Type B pancreatic cell (in vitro differentiated cells): ENCODE results near the gene ROR1. TPM values are rescaled to one million over a fixed set of nuclear protein-coding genes. Genes with fewer than 3 reads are reported as not detected.

Source experiments
- DNase-seq: peaks from one replicate; pipeline ENCODE4 v3.0.0; 2021; ENCODE audit warnings: mixed read lengths; ENCODE audit not compliant: unreplicated experiment; ENCODE audit errors: extremely low spot score
- H3K27ac Mint-ChIP-seq: 2 replicates; pipeline ENCODE4 v1.8.0; 2021; ENCODE audit warnings: mild to moderate bottlenecking, mixed read lengths
- H3K27me3 Mint-ChIP-seq: 2 replicates; pipeline ENCODE4 v1.8.0; 2021; ENCODE audit warnings: mixed read lengths
- H3K36me3 Mint-ChIP-seq: 2 replicates; pipeline ENCODE4 v1.8.0; 2021; ENCODE audit warnings: mixed read lengths
- H3K4me1 Mint-ChIP-seq: one replicate; pipeline ENCODE4 v1.8.0; 2021; ENCODE audit warnings: mixed read lengths; ENCODE audit not compliant: unreplicated experiment
- H3K4me3 Mint-ChIP-seq: 2 replicates; pipeline ENCODE4 v1.8.0; 2021; ENCODE audit warnings: mild to moderate bottlenecking, mixed read lengths
- H3K9me3 Mint-ChIP-seq: 2 replicates; pipeline ENCODE4 v1.8.0; 2021; ENCODE audit warnings: mixed read lengths
- total RNA-seq: library from RNA; stranded (reverse); gene quantifications from 2 replicates; pipeline ENCODE4 v1.2.1, GENCODE V29; 2021; ENCODE audit warnings: low replicate concordance
- TF ChIP-seq, protein P1 (sequence below): fragments of 200-600 bp; sonication (generic); conservative IDR thresholded peaks from 2 replicates; pipeline ENCODE4 v1.5.0; 2021; ENCODE audit warnings: antibody characterized with exemption, mild to moderate bottlenecking

The ROR1 gene
- total RNA-seq, 1 donor from 2014 or later, result 32.0 TPM

DNA sequence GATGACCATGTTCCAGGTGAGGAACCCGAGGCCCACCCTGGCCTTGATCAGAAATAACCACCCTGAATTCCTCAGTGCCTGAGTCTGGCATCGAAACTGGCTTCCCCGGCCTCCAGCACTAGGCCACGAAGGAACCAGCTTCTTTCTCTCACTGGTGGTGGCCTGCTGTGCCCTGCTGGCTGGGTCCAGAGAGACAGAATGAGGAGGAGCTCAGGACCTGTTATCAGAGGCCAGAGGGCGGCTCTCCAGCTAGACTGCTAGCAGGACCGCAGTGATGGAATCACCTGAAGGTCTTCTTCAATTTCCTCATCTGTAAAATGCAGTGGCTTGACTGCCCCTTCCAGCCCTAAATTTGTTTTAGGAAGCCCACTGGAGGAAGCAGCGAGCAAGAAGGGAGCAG, 20.5 kb downstream of the ROR1 start:
- Mint-ChIP-seq H3K27ac (peak overlapping the region; percentile 30), H3K4me3 (no peak overlapping the region)

DNA sequence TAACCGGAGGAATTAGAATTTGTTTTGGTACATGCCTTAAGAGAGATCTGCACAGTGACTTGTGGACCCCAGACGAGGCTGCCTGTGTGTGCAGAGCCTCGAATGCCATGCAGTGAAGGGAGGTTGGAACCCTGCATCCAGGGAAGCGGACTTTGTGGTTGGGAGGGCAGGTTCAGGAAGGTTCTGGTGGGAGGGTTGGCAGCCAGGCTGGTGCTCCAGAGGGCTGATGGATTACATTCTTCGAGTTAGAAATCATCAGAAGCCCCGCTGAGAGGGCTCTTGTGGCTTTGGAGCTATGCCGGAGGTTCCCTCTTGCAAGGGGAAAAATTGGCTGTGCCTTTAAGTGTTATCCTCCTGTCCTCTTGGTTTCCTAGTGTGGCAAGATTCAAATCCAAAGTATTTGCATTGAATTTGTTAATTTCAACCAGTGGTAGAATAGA, 21.1 kb downstream of the ROR1 start:
- peaks cover 10% of the 10 kb centered on the region for H3K36me3 Mint-ChIP-seq
- TF ChIP-seq, protein P1, sequence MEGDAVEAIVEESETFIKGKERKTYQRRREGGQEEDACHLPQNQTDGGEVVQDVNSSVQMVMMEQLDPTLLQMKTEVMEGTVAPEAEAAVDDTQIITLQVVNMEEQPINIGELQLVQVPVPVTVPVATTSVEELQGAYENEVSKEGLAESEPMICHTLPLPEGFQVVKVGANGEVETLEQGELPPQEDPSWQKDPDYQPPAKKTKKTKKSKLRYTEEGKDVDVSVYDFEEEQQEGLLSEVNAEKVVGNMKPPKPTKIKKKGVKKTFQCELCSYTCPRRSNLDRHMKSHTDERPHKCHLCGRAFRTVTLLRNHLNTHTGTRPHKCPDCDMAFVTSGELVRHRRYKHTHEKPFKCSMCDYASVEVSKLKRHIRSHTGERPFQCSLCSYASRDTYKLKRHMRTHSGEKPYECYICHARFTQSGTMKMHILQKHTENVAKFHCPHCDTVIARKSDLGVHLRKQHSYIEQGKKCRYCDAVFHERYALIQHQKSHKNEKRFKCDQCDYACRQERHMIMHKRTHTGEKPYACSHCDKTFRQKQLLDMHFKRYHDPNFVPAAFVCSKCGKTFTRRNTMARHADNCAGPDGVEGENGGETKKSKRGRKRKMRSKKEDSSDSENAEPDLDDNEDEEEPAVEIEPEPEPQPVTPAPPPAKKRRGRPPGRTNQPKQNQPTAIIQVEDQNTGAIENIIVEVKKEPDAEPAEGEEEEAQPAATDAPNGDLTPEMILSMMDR, result no peak
- peak overlapping the region; percentile 53 for H3K27ac Mint-ChIP-seq
- H3K4me3 Mint-ChIP-seq, result no peak overlapping the region
- peaks cover 3% of the 10 kb centered on the region for H3K27me3 Mint-ChIP-seq
- peaks cover 50% of the 10 kb centered on the region for H3K4me1 Mint-ChIP-seq
- DNase-seq, result no peak
- no peaks in the 10 kb centered on the region for H3K9me3 Mint-ChIP-seq

More for the DNA sequence above, 20.5 kb downstream of the ROR1 start:
- Mint-ChIP-seq H3K27me3 (peaks cover 3% of the 10 kb centered on the region), H3K4me1 (peaks cover 44% of the 10 kb centered on the region), H3K36me3 (peaks cover 10% of the 10 kb centered on the region), H3K9me3 (no peaks in the 10 kb centered on the region)
- TF ChIP-seq, protein P1, result no peak
- no peak for DNase-seq

DNA sequence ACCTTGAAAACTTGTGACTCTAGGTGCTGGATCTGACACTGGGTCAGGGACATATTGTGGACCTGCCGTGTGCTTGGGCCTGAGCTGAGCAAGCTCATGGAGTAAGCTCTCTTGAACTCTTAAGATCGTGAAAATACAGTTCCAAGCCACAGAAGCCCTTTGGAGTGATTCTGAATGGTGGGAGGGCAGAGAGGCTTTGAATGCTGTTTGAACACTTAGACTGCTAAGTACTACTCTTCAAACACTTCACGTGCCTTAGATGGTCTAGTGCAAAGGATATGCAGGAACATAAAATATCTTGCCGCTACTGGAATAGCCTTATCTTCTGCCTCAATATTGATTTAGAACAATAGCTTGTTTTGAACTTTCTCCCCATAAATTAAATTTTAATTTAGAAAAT, 21.6 kb downstream of the ROR1 start:
- Mint-ChIP-seq H3K27ac (peak overlapping the region; percentile 53), H3K36me3 (peaks cover 10% of the 10 kb centered on the region), H3K4me1 (peaks cover 49% of the 10 kb centered on the region), H3K4me3 (no peak overlapping the region), H3K9me3 (no peaks in the 10 kb centered on the region), H3K27me3 (peaks cover 3% of the 10 kb centered on the region)
- TF ChIP-seq, protein P1, result no peak
- no peak for DNase-seq

DNA sequence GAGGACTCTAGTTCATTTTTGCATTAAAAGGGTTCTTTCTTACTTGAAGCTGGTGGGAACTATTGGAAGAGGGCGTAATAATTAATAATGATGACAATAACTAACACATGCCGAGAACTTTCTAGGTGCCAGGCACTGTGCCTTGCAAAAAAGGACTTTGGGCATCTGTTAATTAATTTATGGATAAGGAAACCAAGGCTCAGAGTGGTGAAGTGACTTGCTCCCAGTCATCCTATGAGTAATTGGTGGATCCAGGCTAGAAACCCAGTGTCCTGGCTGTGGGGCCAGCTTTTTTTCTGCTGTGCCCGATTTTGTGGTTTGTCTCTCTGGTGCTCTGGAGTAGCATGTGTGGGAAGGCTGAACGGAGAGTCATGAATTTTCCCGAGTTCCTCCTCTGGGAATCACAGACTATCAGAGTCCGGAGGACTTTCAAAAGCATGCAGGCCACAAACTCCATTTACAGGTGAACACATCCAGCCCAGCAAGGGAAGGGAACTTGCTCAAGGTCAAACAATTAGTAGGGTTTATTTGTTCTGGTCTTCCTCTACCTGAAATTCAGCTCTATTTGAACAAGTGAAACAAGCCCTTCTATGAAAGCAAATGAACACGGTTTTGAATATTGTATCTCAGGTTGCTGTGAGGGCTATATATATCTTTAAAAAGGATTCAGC, 23.4 kb downstream of the ROR1 start:
- peaks cover 40% of the 10 kb centered on the region for H3K4me1 Mint-ChIP-seq
- DNase-seq, result no peak
- H3K27me3 Mint-ChIP-seq, result no peaks in the 10 kb centered on the region
- H3K9me3 Mint-ChIP-seq, result no peaks in the 10 kb centered on the region
- no peak overlapping the region for H3K27ac Mint-ChIP-seq
- H3K4me3 Mint-ChIP-seq, result no peak overlapping the region
- TF ChIP-seq, protein P1, result no peak
- H3K36me3 Mint-ChIP-seq, result no peaks in the 10 kb centered on the region

DNA sequence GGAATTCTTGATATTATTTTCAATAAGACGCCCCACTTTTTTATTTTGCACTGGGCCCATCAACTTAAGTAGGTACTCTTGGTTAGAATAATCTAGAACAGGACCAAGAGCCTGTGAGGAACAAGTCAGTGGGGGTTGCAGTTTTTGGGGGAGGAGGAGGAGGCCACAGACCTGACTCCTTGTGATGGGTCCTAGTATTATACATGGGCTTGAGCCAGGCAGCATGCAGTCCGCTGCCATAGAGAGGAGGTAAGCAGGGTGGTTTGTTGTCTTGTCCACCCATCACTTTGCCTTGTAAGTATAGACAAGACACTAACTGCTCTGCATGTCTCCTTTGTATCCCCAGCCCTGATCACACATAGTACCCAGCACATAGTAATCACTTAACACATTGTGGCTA, 24.5 kb downstream of the ROR1 start:
- Mint-ChIP-seq H3K36me3 (no peaks in the 10 kb centered on the region), H3K4me1 (peaks cover 31% of the 10 kb centered on the region), H3K4me3 (no peak overlapping the region)

More for the DNA sequence above, 24.5 kb downstream of the ROR1 start:
- no peak overlapping the region for H3K27ac Mint-ChIP-seq
- TF ChIP-seq, protein P1, result no peak
- DNase-seq, result no peak
- H3K27me3 Mint-ChIP-seq, result no peaks in the 10 kb centered on the region
- H3K9me3 Mint-ChIP-seq, result no peaks in the 10 kb centered on the region
